IPS-15b (cell line): ENCODE results near the gene TEF.
A peak's percentile ranks its signal among the peaks of the same experiment; 100 is the strongest.

Experiments used
- H3K27me3 ChIP-seq: one replicate; pipeline ENCODE4 v1.6.1; 2013; ENCODE audit warnings: low read length; ENCODE audit not compliant: control insufficient read depth, insufficient read depth
- H3K36me3 ChIP-seq: one replicate; pipeline ENCODE4 v1.6.1; 2013; ENCODE audit warnings: low read length; ENCODE audit not compliant: control insufficient read depth, insufficient read depth
- H3K4me1 ChIP-seq: one replicate; pipeline ENCODE4 v1.6.1; 2013; ENCODE audit warnings: mild to moderate bottlenecking, low read length; ENCODE audit not compliant: control insufficient read depth, insufficient read depth
- H3K4me3 ChIP-seq: one replicate; pipeline ENCODE4 v1.5.1; 2013; ENCODE audit warnings: low read depth, low read length
- H3K9ac ChIP-seq: one replicate; pipeline ENCODE4 v1.6.1; 2013; ENCODE audit warnings: low read depth, mild to moderate bottlenecking, low read length
- H3K9me3 ChIP-seq: one replicate; pipeline ENCODE4 v1.6.1; 2013; ENCODE audit warnings: mild to moderate bottlenecking, low read length; ENCODE audit not compliant: control insufficient read depth, insufficient read depth

The TEF gene

DNA sequence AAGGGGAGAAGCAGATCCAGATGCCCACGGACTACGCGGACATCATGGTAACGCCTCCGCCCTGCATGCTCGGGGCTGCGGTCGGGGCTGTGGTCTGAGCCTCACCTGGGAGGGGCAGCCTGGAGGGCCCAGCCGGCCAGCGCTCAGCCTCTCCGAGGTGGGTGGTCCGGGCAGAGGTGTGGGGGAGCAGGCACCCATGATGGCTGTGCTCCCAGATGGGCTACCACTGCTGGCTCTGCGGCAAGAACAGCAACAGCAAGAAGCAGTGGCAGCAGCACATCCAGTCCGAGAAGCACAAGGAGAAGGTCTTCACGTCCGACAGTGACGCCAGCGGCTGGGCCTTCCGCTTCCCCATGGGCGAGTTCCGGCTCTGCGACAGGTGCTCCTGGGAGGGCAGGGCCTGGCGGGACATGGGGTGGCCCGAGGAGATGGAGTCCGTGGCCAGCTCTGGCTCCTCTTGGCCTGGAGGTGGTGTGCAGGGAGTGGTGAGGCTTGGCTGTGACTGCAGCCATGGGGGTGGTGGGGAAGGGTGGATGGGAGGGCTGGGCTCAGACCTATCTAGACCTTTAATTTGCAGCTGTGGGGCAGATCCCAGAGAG lies 25.2 kb upstream of the TEF start:
- Histone ChIP-seq H3K4me3 (no peak overlapping the region), H3K27me3 (no peaks in the 10 kb centered on the region), H3K36me3 (peaks cover 46% of the 10 kb centered on the region), H3K9me3 (no peaks in the 10 kb centered on the region), H3K4me1 (peaks cover 3% of the 10 kb centered on the region), H3K9ac (no peak overlapping the region)

GRCh38 chr22:41357191-41357590 lies 24.6 kb upstream of the TEF start:
- H3K4me3 ChIP-seq: no peak overlapping the region
- H3K9ac ChIP-seq: no peak overlapping the region
- H3K36me3 ChIP-seq: peaks cover 46% of the 10 kb centered on the region
- H3K9me3 ChIP-seq: no peaks in the 10 kb centered on the region
- peaks cover 3% of the 10 kb centered on the region for H3K4me1 ChIP-seq
- H3K27me3 ChIP-seq: no peaks in the 10 kb centered on the region

DNA sequence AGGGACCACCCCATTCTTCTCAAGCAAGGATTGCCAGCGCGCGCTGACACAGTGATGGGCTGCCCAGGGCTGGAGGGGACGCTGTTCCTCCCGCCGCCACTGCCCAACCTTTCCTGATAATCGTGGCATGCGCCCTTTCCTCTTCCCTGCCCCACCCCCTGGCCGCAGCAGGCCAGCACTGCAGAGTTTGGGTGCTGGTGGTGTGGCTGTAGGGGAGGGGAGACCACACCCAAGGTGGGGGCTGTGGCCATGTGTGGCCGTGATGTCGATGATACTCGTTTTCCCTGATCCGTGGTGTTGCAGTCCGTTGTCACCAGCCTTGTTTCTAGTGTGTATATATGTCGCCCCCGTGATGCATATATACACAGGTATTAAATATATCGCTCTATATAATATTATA lies 22.8 kb upstream of the TEF start:
- Histone ChIP-seq H3K36me3 (peaks cover 36% of the 10 kb centered on the region), H3K9ac (no peak overlapping the region), H3K27me3 (no peaks in the 10 kb centered on the region), H3K4me1 (peaks cover 3% of the 10 kb centered on the region), H3K9me3 (no peaks in the 10 kb centered on the region), H3K4me3 (no peak overlapping the region)

- no peak overlapping the region for H3K9ac ChIP-seq
- no peak overlapping the region for H3K4me3 ChIP-seq
- no peaks in the 10 kb centered on the region for H3K27me3 ChIP-seq
- H3K4me1 ChIP-seq: peaks cover 3% of the 10 kb centered on the region
- no peaks in the 10 kb centered on the region for H3K9me3 ChIP-seq
- peaks cover 32% of the 10 kb centered on the region for H3K36me3 ChIP-seq
Observed at GRCh38 chr22:41359376-41359775, 22.4 kb upstream of the TEF start.

DNA sequence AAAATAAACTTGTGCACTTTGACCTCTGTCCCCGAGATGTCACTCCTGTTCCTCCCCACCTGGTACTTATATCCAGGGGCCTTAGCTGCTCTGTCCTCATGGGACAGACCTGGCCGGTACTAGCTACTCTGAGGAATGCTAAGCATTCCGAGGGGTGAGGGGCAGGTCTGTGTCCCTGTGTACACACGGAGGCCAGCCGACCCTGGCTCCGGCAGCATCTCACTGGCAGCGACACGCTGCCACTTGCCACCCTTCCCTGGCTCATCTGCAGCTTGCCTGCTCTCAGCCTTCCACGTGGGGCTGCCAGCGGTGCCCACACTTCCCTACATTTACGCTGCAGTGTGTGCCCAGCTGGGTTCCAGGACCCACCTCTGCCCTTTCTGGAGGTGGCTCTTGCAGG lies 21.6 kb upstream of the TEF start:
- H3K4me3 ChIP-seq: no peak overlapping the region
- no peaks in the 10 kb centered on the region for H3K27me3 ChIP-seq
- peak overlapping the region; percentile 32 for H3K9ac ChIP-seq
- peaks cover 27% of the 10 kb centered on the region for H3K36me3 ChIP-seq
- no peaks in the 10 kb centered on the region for H3K9me3 ChIP-seq
- peaks cover 3% of the 10 kb centered on the region for H3K4me1 ChIP-seq

GRCh38 chr22:41361716-41362310 lies 19.9 kb upstream of the TEF start:
- Histone ChIP-seq H3K36me3 (peaks cover 10% of the 10 kb centered on the region), H3K9ac (no peak overlapping the region), H3K27me3 (no peaks in the 10 kb centered on the region), H3K4me3 (no peak overlapping the region), H3K4me1 (peaks cover 3% of the 10 kb centered on the region), H3K9me3 (no peaks in the 10 kb centered on the region)

- peaks cover 4% of the 10 kb centered on the region for H3K4me1 ChIP-seq
- no peak overlapping the region for H3K4me3 ChIP-seq
- no peaks in the 10 kb centered on the region for H3K9me3 ChIP-seq
- no peaks in the 10 kb centered on the region for H3K27me3 ChIP-seq
- no peak overlapping the region for H3K9ac ChIP-seq
- H3K36me3 ChIP-seq: peaks cover 5% of the 10 kb centered on the region
Observed at GRCh38 chr22:41362615-41363014, 19.1 kb upstream of the TEF start.

DNA sequence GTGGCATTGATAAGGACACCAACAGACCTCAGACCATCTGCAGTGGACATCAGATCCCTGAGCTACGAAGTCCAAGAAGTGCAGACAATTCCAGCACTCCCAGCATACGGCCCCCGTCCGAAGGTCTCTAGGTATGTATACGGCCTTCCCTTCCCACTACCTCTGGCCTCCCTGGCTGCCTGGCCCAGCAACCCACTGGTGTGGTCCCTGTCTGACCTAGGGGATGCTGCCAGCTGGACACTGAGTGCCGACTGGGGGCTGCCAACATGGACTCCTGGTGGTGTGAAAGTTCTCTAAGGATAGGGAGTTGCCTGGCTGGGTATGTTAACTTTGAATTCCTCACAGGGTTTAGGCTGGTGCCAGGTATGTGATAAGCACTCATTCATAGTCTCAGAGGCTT lies 17.5 kb upstream of the TEF start:
- Histone ChIP-seq H3K36me3 (no peaks in the 10 kb centered on the region), H3K9ac (no peak overlapping the region), H3K9me3 (no peaks in the 10 kb centered on the region), H3K4me3 (no peak overlapping the region), H3K27me3 (no peaks in the 10 kb centered on the region), H3K4me1 (peaks cover 4% of the 10 kb centered on the region)

DNA sequence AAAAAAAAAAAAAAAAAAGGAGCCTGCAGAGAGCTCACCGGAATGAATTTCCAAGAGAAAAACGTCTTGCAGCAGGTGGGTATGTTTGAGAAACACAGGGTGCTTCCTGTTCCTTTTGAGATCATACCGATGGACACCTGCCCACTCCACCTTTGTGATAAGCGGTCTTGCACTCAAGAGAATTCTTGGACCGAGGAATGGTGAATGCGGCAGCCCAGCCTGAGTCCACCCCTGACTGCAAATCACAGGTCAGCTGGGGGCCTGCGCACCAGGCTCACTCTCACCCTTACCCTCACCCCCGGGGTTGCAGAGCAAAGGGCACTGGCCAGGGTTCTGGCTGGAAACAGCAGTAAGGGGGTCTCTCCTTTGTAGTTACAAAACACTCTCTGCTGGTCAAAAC lies 16.8 kb upstream of the TEF start:
- Histone ChIP-seq H3K9me3 (no peaks in the 10 kb centered on the region), H3K4me3 (no peak overlapping the region), H3K9ac (no peak overlapping the region), H3K4me1 (peaks cover 3% of the 10 kb centered on the region), H3K36me3 (no peaks in the 10 kb centered on the region), H3K27me3 (no peaks in the 10 kb centered on the region)

DNA sequence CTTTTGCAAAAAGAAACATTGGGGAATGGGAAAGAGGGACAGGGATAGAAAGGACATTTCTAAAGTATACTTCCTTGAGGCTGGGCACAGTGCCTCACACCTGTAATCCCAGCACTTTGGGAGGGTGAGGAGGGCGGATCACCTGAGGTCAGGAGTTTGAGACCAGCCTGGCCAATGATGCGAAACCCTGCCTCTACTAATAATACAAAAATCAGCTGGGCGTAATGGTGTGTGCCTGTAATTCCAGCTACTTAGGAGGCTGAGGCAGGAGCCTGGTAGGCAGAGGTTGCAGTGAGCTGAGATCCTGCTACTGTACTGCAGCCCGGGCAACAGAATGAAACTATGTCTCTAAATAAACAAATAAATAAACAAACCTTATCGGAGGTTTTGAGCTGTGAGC lies 16.3 kb upstream of the TEF start:
- no peak overlapping the region for H3K9ac ChIP-seq
- H3K4me3 ChIP-seq: no peak overlapping the region
- H3K9me3 ChIP-seq: no peaks in the 10 kb centered on the region
- no peaks in the 10 kb centered on the region for H3K36me3 ChIP-seq
- H3K27me3 ChIP-seq: no peaks in the 10 kb centered on the region
- peaks cover 2% of the 10 kb centered on the region for H3K4me1 ChIP-seq

GRCh38 chr22:41366323-41367029 lies 15.3 kb upstream of the TEF start:
- peaks cover 2% of the 10 kb centered on the region for H3K4me1 ChIP-seq
- H3K27me3 ChIP-seq: no peaks in the 10 kb centered on the region
- no peaks in the 10 kb centered on the region for H3K9me3 ChIP-seq
- no peak overlapping the region for H3K9ac ChIP-seq
- H3K4me3 ChIP-seq: no peak overlapping the region
- no peaks in the 10 kb centered on the region for H3K36me3 ChIP-seq

DNA sequence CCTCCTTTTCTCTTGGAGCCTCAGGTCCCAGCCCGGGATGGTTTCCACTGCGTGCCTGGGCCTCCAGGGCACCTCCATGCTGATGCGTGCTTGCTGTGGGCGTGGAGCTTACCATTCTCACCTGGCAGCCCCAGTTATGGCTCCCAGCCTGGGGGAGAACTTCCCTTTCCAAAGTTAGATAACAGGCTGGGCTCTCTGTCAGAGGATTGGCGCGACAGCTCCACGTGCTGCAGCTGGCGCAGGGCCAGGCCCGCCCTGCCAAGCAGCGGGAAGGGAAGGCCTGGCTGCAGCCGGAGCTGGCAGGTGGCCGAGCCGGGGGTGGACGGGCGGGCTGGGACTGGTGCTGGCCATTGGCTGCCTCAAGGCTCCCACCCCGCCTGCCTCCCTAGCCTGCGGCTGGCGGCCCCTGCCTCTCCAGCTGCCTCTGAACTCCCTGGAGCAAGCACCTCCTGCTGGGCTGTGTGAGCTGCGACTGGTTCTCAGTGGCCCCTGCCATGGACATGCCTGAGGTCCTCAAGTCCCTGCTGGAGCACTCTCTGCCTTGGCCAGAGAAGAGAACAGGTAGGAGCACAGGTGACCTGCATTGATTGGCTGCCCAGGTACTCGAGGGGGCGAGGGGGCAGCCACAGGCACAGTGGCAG lies 14.6 kb upstream of the TEF start:
- no peak overlapping the region for H3K9ac ChIP-seq
- no peaks in the 10 kb centered on the region for H3K36me3 ChIP-seq
- no peak overlapping the region for H3K4me3 ChIP-seq
- no peaks in the 10 kb centered on the region for H3K27me3 ChIP-seq
- H3K9me3 ChIP-seq: no peaks in the 10 kb centered on the region
- H3K4me1 ChIP-seq: peaks cover 2% of the 10 kb centered on the region
